Activated T-helper 2 cell treated with anti-CD3 and anti-CD28 coated beads, Interferon-gamma antibody, Interleukin-2, Interleukin-4, amounts not matched to agents 10 μg/mL and 5 μg/mL and 100 μg/mL, durations not matched to agents 14 hours and 24 hours and 36 hours (primary cell): Measurements from ENCODE around the gene HAL. TPM values are rescaled to one million over a fixed set of nuclear protein-coding genes. Genes with fewer than 3 reads are reported as not detected.

ENCODE experiments used
- DNase-seq: peaks from one replicate; pipeline ENCODE4 v3.0.0; 2021; ENCODE audit warnings: low spot score
- H3K27ac Mint-ChIP-seq: one replicate; pipeline ENCODE4 v1.8.0; 2021; ENCODE audit warnings: mixed read lengths
- H3K27me3 Mint-ChIP-seq: one replicate; pipeline ENCODE4 v1.8.0; 2021; ENCODE audit warnings: low read depth, mixed read lengths
- H3K36me3 Mint-ChIP-seq: one replicate; pipeline ENCODE4 v1.8.0; 2021; ENCODE audit warnings: low read depth, mixed read lengths
- H3K4me1 Mint-ChIP-seq: one replicate; pipeline ENCODE4 v1.8.0; 2021; ENCODE audit warnings: low read depth, mixed read lengths
- H3K4me3 Mint-ChIP-seq: one replicate; pipeline ENCODE4 v1.8.0; 2021; ENCODE audit warnings: low read depth, mild to moderate bottlenecking, moderate library complexity, mixed read lengths
- H3K9me3 Mint-ChIP-seq: one replicate; pipeline ENCODE4 v1.8.0; 2021; ENCODE audit warnings: mixed read lengths
- intact Hi-C: fragments of 100-400 bp; cut with micrococcal nuclease; formaldehyde crosslinking; loops from one replicate; pipeline ENCODE4 v1.15.1; 2023
- total RNA-seq: library from RNA; stranded (reverse); gene quantifications from 2 replicates; pipeline ENCODE4 v1.2.3, GENCODE V29; 2022

The HAL gene
- total RNA-seq, 1 donor from 2014 or later = 0.30 TPM

- no peak for DNase-seq
- no peaks in the 10 kb centered on the region for H3K27me3 Mint-ChIP-seq
- no peaks in the 10 kb centered on the region for H3K9me3 Mint-ChIP-seq
- H3K36me3 Mint-ChIP-seq = peaks cover 3% of the 10 kb centered on the region
- no peak overlapping the region for H3K4me3 Mint-ChIP-seq
- no peak overlapping the region for H3K27ac Mint-ChIP-seq
- intact Hi-C loops = loop anchor here (2.0 kb wide), 1 partner anchor 35 kb away; no protein-coding TSS in a partner anchor
- H3K4me1 Mint-ChIP-seq = peaks cover 16% of the 10 kb centered on the region
These were observed 37.6 kb upstream of the HAL start for GRCh38 chr12:96033549-96034389.

- Mint-ChIP-seq H3K9me3 (no peaks in the 10 kb centered on the region), H3K36me3 (peaks cover 16% of the 10 kb centered on the region), H3K27ac (no peak overlapping the region), H3K27me3 (no peaks in the 10 kb centered on the region), H3K4me1 (peaks cover 16% of the 10 kb centered on the region), H3K4me3 (no peak overlapping the region)
- intact Hi-C loops = no loop called here
- no peak for DNase-seq
These were observed 33.7 kb upstream of the HAL start for GRCh38 chr12:96029826-96030225.

GRCh38 chr12:96028538-96028937, 32.4 kb upstream of the HAL start:
- no peaks in the 10 kb centered on the region for H3K27me3 Mint-ChIP-seq

GRCh38 chr12:96026331-96026730, 30.2 kb upstream of the HAL start:
- no peaks in the 10 kb centered on the region for H3K9me3 Mint-ChIP-seq
- peaks cover 11% of the 10 kb centered on the region for H3K4me1 Mint-ChIP-seq
- H3K27me3 Mint-ChIP-seq = no peaks in the 10 kb centered on the region
- H3K36me3 Mint-ChIP-seq = peaks cover 29% of the 10 kb centered on the region
- intact Hi-C loops = no loop called here
- H3K4me3 Mint-ChIP-seq = no peak overlapping the region
- H3K27ac Mint-ChIP-seq = no peak overlapping the region
- DNase-seq = no peak

More at GRCh38 chr12:96028538-96028937, 32.4 kb upstream of the HAL start:
- Mint-ChIP-seq H3K4me3 (no peak overlapping the region), H3K36me3 (peaks cover 20% of the 10 kb centered on the region), H3K9me3 (no peaks in the 10 kb centered on the region), H3K4me1 (peaks cover 13% of the 10 kb centered on the region), H3K27ac (no peak overlapping the region)
- intact Hi-C loops = no loop called here
- DNase-seq = no peak

- DNase-seq = no peak
- H3K27me3 Mint-ChIP-seq = no peaks in the 10 kb centered on the region
- H3K4me3 Mint-ChIP-seq = no peak overlapping the region
- intact Hi-C loops = no loop called here
- no peaks in the 10 kb centered on the region for H3K9me3 Mint-ChIP-seq
- peaks cover 33% of the 10 kb centered on the region for H3K36me3 Mint-ChIP-seq
- peaks cover 11% of the 10 kb centered on the region for H3K4me1 Mint-ChIP-seq
- H3K27ac Mint-ChIP-seq = no peak overlapping the region
These were observed 29.4 kb upstream of the HAL start for GRCh38 chr12:96025518-96025917.

- Mint-ChIP-seq H3K9me3 (no peaks in the 10 kb centered on the region), H3K36me3 (peaks cover 47% of the 10 kb centered on the region), H3K27me3 (no peaks in the 10 kb centered on the region), H3K4me1 (peaks cover 2% of the 10 kb centered on the region), H3K4me3 (no peak overlapping the region), H3K27ac (no peak overlapping the region)
- no peak for DNase-seq
- intact Hi-C loops = no loop called here
These were observed 24.3 kb upstream of the HAL start for GRCh38 chr12:96020314-96021003.

GRCh38 chr12:96015672-96016071, 19.5 kb upstream of the HAL start:
- Mint-ChIP-seq H3K4me3 (no peak overlapping the region), H3K4me1 (peaks cover 2% of the 10 kb centered on the region), H3K27ac (no peak overlapping the region), H3K27me3 (no peaks in the 10 kb centered on the region), H3K9me3 (no peaks in the 10 kb centered on the region), H3K36me3 (peaks cover 58% of the 10 kb centered on the region)
- intact Hi-C loops = no loop called here
- DNase-seq = no peak

- H3K9me3 Mint-ChIP-seq = no peaks in the 10 kb centered on the region
- H3K27me3 Mint-ChIP-seq = no peaks in the 10 kb centered on the region
- H3K4me3 Mint-ChIP-seq = no peak overlapping the region
- intact Hi-C loops = no loop called here
- peaks cover 60% of the 10 kb centered on the region for H3K36me3 Mint-ChIP-seq
- no peak for DNase-seq
- H3K4me1 Mint-ChIP-seq = peaks cover under 1% of the 10 kb centered on the region
- H3K27ac Mint-ChIP-seq = no peak overlapping the region
These were observed 18.9 kb upstream of the HAL start for GRCh38 chr12:96014943-96015599.

- intact Hi-C loops = no loop called here
- no peak for DNase-seq
- no peaks in the 10 kb centered on the region for H3K4me1 Mint-ChIP-seq
- H3K4me3 Mint-ChIP-seq = no peak overlapping the region
- no peaks in the 10 kb centered on the region for H3K9me3 Mint-ChIP-seq
- H3K27me3 Mint-ChIP-seq = no peaks in the 10 kb centered on the region
- H3K27ac Mint-ChIP-seq = no peak overlapping the region
- H3K36me3 Mint-ChIP-seq = peaks cover 43% of the 10 kb centered on the region
These were observed 11.6 kb upstream of the HAL start for GRCh38 chr12:96007729-96008128.

GRCh38 chr12:96006727-96007126, 10.6 kb upstream of the HAL start:
- Mint-ChIP-seq H3K9me3 (no peaks in the 10 kb centered on the region), H3K4me3 (no peak overlapping the region), H3K27ac (no peak overlapping the region), H3K36me3 (peaks cover 35% of the 10 kb centered on the region), H3K4me1 (no peaks in the 10 kb centered on the region), H3K27me3 (no peaks in the 10 kb centered on the region)
- DNase-seq = no peak
- intact Hi-C loops = no loop called here

- H3K4me1 Mint-ChIP-seq = peaks cover 15% of the 10 kb centered on the region
- H3K36me3 Mint-ChIP-seq = peaks cover 11% of the 10 kb centered on the region
- no peak overlapping the region for H3K27ac Mint-ChIP-seq
- H3K4me3 Mint-ChIP-seq = no peak overlapping the region
- H3K9me3 Mint-ChIP-seq = no peaks in the 10 kb centered on the region
- no peak for DNase-seq
- H3K27me3 Mint-ChIP-seq = no peaks in the 10 kb centered on the region
- intact Hi-C loops = no loop called here
These were observed 4.7 kb upstream of the HAL start for GRCh38 chr12:96000858-96001257.

- Mint-ChIP-seq H3K9me3 (no peaks in the 10 kb centered on the region), H3K4me3 (no peak overlapping the region), H3K27me3 (no peaks in the 10 kb centered on the region), H3K4me1 (peaks cover 15% of the 10 kb centered on the region), H3K27ac (no peak overlapping the region), H3K36me3 (no peaks in the 10 kb centered on the region)
- no peak for DNase-seq
- intact Hi-C loops = loop anchor here (2.0 kb wide), 2 partner anchors 35 to 57 kb away; partner anchors contain the start of genes AMDHD1, CCDC38 and LTA4H
These were observed 3.3 kb upstream of the HAL start for GRCh38 chr12:95999484-95999883.
